GM10248 (cell line): Measurements from ENCODE around the gene PKN3.

Source experiments
- CTCF ChIA-PET: fragments of 300-600 bp; sonication (Branson Sonifier 250); formaldehyde crosslinking; extraction: SDS; loops from one replicate; lab custom pipeline; 2021; ENCODE audit warnings: antibody characterized with exemption; lab: Yijun Ruan, JAX
- POLR2A ChIA-PET: fragments of 350-650 bp; sonication (Branson Sonifier 250); formaldehyde crosslinking; extraction: SDS; loops from one replicate; lab custom pipeline; 2020; ENCODE audit warnings: antibody characterized with exemption; lab: Yijun Ruan, JAX
- DNase-seq: peaks from one replicate; pipeline ENCODE4 v3.0.0; 2012; ENCODE audit errors: extremely low spot score
- CTCF ChIP-seq: IDR thresholded peaks from 2 replicates; pipeline ENCODE4 v1.5.1; 2012; ENCODE audit warnings: mild to moderate bottlenecking, low read depth; ENCODE audit errors: extremely low read depth, missing control alignments, control extremely low read depth

PKN3 gene

GRCh38 chr9:128707446-128707845, 5.1 kb downstream of the PKN3 start:
- POLR2A ChIA-PET = interaction anchor here (0.9 kb wide), 1 partner anchor 111 kb away, joined by 3 read pairs; the partner anchor contains the start of gene ENDOG
- no peak for TF ChIP-seq CTCF
- CTCF ChIA-PET = interaction anchor here (0.6 to 1.4 kb wide), 3 partner anchors 12 to 169 kb away, joined by 3 to 4 read pairs (median 3); no protein-coding TSS in a partner anchor
- DNase-seq = no peak

- POLR2A ChIA-PET = interaction anchor here (0.5 kb wide), 1 partner anchor 248 kb away, joined by 3 read pairs; no protein-coding TSS in a partner anchor
- TF ChIP-seq CTCF = no peak
- CTCF ChIA-PET = interaction anchor here (1.7 kb wide), 1 partner anchor 10 kb away, joined by 5 read pairs; the partner anchor contains the start of gene PKN3
- DNase-seq = no peak
Observed at GRCh38 chr9:128712451-128713410, 10.4 kb downstream of the PKN3 start.

GRCh38 chr9:128713411-128713780, 11.1 kb downstream of the PKN3 start:
- CTCF ChIA-PET = no interaction called here
- no peak for TF ChIP-seq CTCF
- POLR2A ChIA-PET = no interaction called here
- DNase-seq = no peak

GRCh38 chr9:128713941-128714573, 11.8 kb downstream of the PKN3 start:
- no peak for DNase-seq
- no peak for TF ChIP-seq CTCF
- CTCF ChIA-PET = interaction anchor here (1.2 kb wide), 1 partner anchor 12 kb away, joined by 6 read pairs; the partner anchor contains the start of gene PKN3
- POLR2A ChIA-PET = no interaction called here

DNA sequence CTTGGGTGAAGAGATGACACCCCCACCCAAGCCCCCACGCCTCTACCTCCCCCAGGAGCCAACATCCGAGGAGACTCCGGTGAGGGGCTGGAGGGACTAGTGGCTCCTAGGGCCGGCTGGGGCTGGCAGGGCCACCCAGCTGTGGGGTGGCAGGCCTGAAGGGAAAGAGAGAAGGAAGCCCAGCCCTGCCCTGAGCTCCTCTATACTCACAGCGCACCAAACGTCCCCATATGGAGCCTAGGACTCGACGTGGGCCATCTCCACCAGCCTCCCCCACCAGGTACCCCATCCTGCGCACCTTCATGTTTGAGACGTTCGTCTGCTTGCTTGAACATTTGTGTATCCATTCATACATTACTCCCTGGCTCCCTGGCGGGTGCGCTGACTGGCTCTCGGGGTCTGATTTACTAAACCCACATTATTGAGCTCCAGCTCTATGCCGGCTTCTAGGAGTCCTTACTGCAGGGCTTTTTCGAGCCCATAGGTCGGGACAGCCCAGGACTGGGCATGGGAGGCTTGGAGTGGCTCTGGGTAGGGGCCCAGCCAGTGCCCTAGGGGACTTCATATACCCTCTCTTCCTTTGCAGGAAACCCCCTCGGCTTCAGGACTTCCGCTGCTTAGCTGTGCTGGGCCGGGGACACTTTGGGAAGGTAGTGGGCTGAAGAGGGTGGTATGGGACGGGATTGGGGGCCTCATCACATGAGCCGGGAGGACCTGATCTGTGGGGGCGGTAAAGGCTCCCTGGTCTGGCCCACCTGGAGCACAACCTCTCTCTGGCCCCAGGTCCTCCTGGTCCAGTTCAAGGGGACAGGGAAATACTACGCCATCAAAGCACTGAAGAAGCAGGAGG, 12.5 kb downstream of the PKN3 start:
- POLR2A ChIA-PET = no interaction called here
- CTCF ChIA-PET = interaction anchor here (1.2 kb wide), 2 partner anchors 13 kb away, joined by 3 to 6 read pairs; partner anchors contain the start of gene PKN3

More for the DNA sequence above, 12.5 kb downstream of the PKN3 start:
- no peak for DNase-seq
- no peak for TF ChIP-seq CTCF
